ENCODE results near the gene WDFY3. TPM values are rescaled to one million over a fixed set of nuclear protein-coding genes. Genes with fewer than 3 reads are reported as not detected.

WDFY3 gene
- total and polyA plus RNA-seq, 2 donors (not counting 1 experiment from before 2014, with no cell fraction given), result 0.05 to 0.36 TPM

DNA sequence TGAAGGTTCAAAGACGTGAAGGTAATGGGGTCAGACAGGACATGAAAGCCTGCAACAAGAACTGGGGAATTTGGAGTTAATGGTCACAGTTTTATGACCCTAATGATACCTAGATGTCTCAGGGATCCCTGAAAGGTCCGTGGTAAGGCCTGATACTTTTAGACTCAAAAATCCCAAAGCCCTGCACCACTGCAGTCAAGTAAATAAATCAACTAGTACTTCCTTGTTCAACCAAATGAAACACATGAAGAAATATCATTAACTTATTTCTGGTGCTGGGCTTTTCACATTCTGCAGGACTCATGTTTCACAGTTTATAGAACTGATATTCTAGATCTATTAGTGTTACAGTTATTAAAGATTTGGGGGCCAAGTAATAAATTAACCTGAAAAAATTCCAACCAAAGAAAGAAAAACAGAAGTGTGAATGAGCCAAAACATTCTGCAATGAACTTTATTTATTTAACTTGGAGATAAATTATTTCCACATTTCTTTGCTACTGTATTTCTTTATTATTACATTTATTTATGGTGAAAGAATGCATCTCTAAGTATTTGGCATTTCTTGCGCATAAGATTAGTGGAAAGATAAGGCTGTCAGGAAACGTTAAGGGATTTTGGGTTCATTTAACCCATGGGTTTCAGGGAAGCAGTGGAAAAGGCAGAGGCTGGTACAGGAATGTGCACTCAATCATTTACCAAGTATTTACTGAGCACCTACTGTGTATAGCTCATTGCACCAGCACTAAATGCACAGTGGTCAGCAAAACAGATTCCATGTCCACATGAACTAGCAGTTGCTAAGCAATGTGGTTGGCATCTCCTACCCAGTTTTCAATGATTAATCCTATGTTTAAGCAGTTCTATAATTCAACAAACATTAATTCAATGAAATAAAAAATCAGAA is 8.7 kb downstream of the WDFY3 start:
- CTCF ChIA-PET, result no interaction called here
- H3K27ac Mint-ChIP-seq, result no peak overlapping the region
- intact Hi-C loops (cut with micrococcal nuclease), result no loop called here

DNA sequence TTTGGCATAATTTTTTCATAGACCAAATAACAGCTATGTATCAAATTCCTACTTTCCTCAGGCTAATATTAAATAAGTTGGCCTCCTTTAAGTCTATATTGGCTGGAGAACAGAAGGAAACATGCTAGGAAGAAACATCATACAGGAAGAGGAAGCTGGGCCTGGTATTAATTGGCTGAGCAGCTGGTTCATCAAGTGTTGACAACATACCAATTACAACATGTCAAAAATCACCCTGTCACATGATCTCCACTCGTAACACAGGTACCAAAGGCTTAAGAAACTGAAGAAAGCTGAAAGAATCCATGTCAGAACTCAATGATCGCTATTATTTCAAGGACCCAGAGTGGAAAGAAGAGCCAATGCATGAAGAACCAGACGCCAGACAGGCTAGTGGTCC is 10.5 kb downstream of the WDFY3 start:
- Mint-ChIP-seq H3K9me3 (ENCODE audit: insufficient read depth) (no peaks in the 10 kb centered on the region), H3K4me3 (no peak overlapping the region)
- CTCF ChIA-PET, result interaction anchor here (1.4 kb wide), 1 partner anchor 15 kb away, joined by 4 read pairs; no protein-coding TSS in a partner anchor

More for the DNA sequence above, 8.7 kb downstream of the WDFY3 start:
- no peak overlapping the region for H3K27ac ChIP-seq (ENCODE audit: low read length in 2 of 2)
- H3K36me3 ChIP-seq (replicated peaks in 1 of 2; ENCODE audit: control extremely low read depth in 1 of 2, control insufficient read depth in 1 of 2, extremely low read depth in 1 of 2, insufficient read depth in 2 of 2, low read length in 1 of 2), result no peaks in the 10 kb centered on the region
- POLR2A ChIA-PET, result no interaction called here
- H3K27me3 Mint-ChIP-seq, result peaks cover 12% of the 10 kb centered on the region
- 83% methylated on average over 1 of the region's 4 CpGs for WGBS (ENCODE audit: insufficient coverage)
- H3K9ac ChIP-seq (ENCODE audit: low read length), result no peak overlapping the region
- H3K79me2 ChIP-seq (ENCODE audit: control insufficient read depth, insufficient read depth, low read length), result no peaks in the 10 kb centered on the region
- H3K4me3 Mint-ChIP-seq, result no peak overlapping the region
- ATAC-seq (ENCODE audit: low read depth) (no peak), DNase-seq (no peak)
- TF ChIP-seq EZH2 (IDR thresholded peaks at IDR 0.05; ENCODE audit: borderline replicate concordance, insufficient read depth, low read depth, low read length, poor library complexity, severe bottlenecking), result no peak
- TF ChIP-seq, protein P1, sequence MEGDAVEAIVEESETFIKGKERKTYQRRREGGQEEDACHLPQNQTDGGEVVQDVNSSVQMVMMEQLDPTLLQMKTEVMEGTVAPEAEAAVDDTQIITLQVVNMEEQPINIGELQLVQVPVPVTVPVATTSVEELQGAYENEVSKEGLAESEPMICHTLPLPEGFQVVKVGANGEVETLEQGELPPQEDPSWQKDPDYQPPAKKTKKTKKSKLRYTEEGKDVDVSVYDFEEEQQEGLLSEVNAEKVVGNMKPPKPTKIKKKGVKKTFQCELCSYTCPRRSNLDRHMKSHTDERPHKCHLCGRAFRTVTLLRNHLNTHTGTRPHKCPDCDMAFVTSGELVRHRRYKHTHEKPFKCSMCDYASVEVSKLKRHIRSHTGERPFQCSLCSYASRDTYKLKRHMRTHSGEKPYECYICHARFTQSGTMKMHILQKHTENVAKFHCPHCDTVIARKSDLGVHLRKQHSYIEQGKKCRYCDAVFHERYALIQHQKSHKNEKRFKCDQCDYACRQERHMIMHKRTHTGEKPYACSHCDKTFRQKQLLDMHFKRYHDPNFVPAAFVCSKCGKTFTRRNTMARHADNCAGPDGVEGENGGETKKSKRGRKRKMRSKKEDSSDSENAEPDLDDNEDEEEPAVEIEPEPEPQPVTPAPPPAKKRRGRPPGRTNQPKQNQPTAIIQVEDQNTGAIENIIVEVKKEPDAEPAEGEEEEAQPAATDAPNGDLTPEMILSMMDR (IDR thresholded peaks at IDR 0.05), result no peak
- H2AFZ ChIP-seq (ENCODE audit: insufficient read depth, low read depth, low read length, poor library complexity, severe bottlenecking), result no peak overlapping the region
- no peak overlapping the region for H3K4me2 ChIP-seq (replicated peaks; ENCODE audit: low read depth, low read length, poor library complexity, severe bottlenecking)
- peaks cover 0 to 4% (median 0%) of the 10 kb centered on the region in 4 experiments for H3K27me3 ChIP-seq (replicated peaks in 1 of 4; ENCODE audit: control extremely low read depth in 1 of 4, control insufficient read depth in 3 of 4, insufficient read depth in 4 of 4, low read length in 3 of 4)
- no peaks in the 10 kb centered on the region for H4K20me1 ChIP-seq (ENCODE audit: control insufficient read depth, insufficient read depth, low read length, poor library complexity, severe bottlenecking)
- no peaks in the 10 kb centered on the region for H3K9me3 Mint-ChIP-seq (ENCODE audit: insufficient read depth)
- H3K4me1 Mint-ChIP-seq, result no peaks in the 10 kb centered on the region
- H3K4me3 ChIP-seq (ENCODE audit: control extremely low read depth in 1 of 5, extremely low read depth in 1 of 5, insufficient read depth in 1 of 5, low read depth in 2 of 5, low read length in 4 of 5), result no peak overlapping the region
- no peaks in the 10 kb centered on the region for H3K9me3 ChIP-seq (ENCODE audit: control extremely low read depth in 1 of 3, control insufficient read depth in 2 of 3, insufficient read depth in 1 of 3, low read length in 2 of 3)
- no peaks in the 10 kb centered on the region for H3K4me1 ChIP-seq (ENCODE audit: control insufficient read depth in 2 of 2, insufficient read depth in 2 of 2, low read length in 2 of 2)

More for the DNA sequence above, 10.5 kb downstream of the WDFY3 start:
- H2AFZ ChIP-seq (ENCODE audit: insufficient read depth, low read depth, low read length, poor library complexity, severe bottlenecking), result no peak overlapping the region
- intact Hi-C loops (cut with micrococcal nuclease), result no loop called here
- Mint-ChIP-seq H3K27ac (no peak overlapping the region), H3K27me3 (peaks cover 4% of the 10 kb centered on the region), H3K4me1 (no peaks in the 10 kb centered on the region)
- DNase-seq (no peak), ATAC-seq (ENCODE audit: low read depth) (no peak)
- no peaks in the 10 kb centered on the region for H3K4me1 ChIP-seq (ENCODE audit: control insufficient read depth in 2 of 2, insufficient read depth in 2 of 2, low read length in 2 of 2)
- no peaks in the 10 kb centered on the region for H3K79me2 ChIP-seq (ENCODE audit: control insufficient read depth, insufficient read depth, low read length)
- no peaks in the 10 kb centered on the region for H4K20me1 ChIP-seq (ENCODE audit: control insufficient read depth, insufficient read depth, low read length, poor library complexity, severe bottlenecking)
- no peak overlapping the region for H3K4me3 ChIP-seq (ENCODE audit: control extremely low read depth in 1 of 5, extremely low read depth in 1 of 5, insufficient read depth in 1 of 5, low read depth in 2 of 5, low read length in 4 of 5)
- no peaks in the 10 kb centered on the region for H3K36me3 ChIP-seq (replicated peaks in 1 of 2; ENCODE audit: control extremely low read depth in 1 of 2, control insufficient read depth in 1 of 2, extremely low read depth in 1 of 2, insufficient read depth in 2 of 2, low read length in 1 of 2)
- no peak overlapping the region for H3K9ac ChIP-seq (ENCODE audit: low read length)
- 91% methylated on average over 2 of the region's 3 CpGs for WGBS (ENCODE audit: insufficient coverage)
- H3K27me3 ChIP-seq (replicated peaks in 1 of 4; ENCODE audit: control extremely low read depth in 1 of 4, control insufficient read depth in 3 of 4, insufficient read depth in 4 of 4, low read length in 3 of 4), result no peaks in the 10 kb centered on the region
- POLR2A ChIA-PET, result no interaction called here
- no peaks in the 10 kb centered on the region for H3K9me3 ChIP-seq (ENCODE audit: control extremely low read depth in 1 of 3, control insufficient read depth in 2 of 3, insufficient read depth in 1 of 3, low read length in 2 of 3)
- H3K27ac ChIP-seq (ENCODE audit: low read length in 2 of 2), result no peak overlapping the region
- TF ChIP-seq, protein P1 (IDR thresholded peaks at IDR 0.05), result no peak
- TF ChIP-seq EZH2 (IDR thresholded peaks at IDR 0.05; ENCODE audit: borderline replicate concordance, insufficient read depth, low read depth, low read length, poor library complexity, severe bottlenecking), result no peak
- H3K4me2 ChIP-seq (replicated peaks; ENCODE audit: low read depth, low read length, poor library complexity, severe bottlenecking), result no peak overlapping the region

Data from B cell (primary cell).